ENCODE results near the gene JMJD8.
A peak's percentile ranks its signal among the peaks of the same experiment; 100 is the strongest.

The JMJD8 gene

GRCh38 chr16:684071-684794 is at the start of gene JMJD8:
Gene JMJD8 (minus strand): TSS chr16:684334. CDS start chr16:684319, 15 bp downstream.
- peak; percentile 83 for DNase-seq

- no peak for DNase-seq
Measured at GRCh38 chr16:733382-734207, 49.5 kb upstream of the JMJD8 start.

- DNase-seq = no peak
Measured at GRCh38 chr16:732936-733335, 48.8 kb upstream of the JMJD8 start.

DNA sequence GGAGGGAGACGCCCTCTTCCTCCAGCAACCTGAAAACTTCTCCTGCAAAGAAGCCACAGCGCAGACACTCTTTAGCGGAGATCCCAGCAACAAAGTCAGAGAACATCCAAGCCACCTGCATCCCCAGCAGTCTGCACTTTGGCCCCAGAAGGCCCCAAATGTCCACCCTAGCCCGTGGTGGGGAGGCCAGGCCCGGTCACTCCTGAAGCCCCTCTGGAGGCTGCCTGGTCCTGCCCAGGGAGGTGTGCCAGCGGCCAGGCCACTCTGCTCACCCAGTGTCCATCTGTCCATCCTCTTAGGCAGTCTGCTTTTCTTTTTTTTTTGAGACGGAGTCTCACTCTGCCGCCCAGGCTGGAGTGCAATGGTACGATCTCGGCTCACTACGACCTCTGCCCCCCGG is 48.2 kb upstream of the JMJD8 start:
- no peak for DNase-seq

DNA sequence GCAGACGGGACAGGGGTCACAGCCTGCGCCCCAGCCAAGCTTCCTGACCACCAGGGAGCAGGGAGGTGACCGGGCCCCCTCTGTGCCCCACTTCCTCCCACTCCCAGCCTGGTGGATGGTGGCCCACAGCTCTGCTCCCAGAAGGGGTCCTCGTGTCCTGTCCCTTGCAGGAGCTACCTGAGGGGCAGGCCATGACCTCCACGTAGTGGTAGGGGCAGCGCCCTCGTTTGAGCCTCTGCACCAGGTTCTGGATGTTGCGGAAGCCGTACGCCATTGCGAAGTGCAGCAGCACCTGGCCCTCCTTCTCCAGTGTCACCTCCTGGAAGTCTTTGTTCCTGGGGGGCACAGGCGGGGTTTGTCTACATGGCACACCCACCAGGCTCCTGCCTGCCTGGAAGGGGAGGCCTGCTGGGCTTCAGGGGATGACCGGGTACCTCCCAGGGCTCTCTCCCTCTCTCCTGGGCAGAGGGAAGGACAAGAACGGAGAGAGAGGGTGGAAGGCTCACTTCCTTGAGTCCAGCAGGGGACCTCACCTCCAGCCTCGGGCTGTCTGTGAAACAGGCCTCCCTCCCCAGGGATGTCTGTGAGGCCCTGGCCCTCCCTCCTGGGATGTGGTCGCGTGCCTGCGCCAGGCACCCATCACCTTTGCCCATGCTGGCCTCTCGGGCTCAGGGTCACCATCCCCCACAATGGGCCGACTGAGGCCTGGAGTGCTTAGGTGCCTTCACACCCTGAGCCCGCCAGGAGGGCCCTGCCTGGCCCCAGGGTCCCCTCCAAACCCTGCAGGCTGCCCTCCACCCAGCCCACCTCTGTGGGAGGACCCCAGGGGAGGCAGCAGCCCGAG is 46.8 kb upstream of the JMJD8 start:
- DNase-seq = no peak

- DNase-seq = no peak
Measured at GRCh38 chr16:729768-730665, 45.9 kb upstream of the JMJD8 start.

GRCh38 chr16:728890-729744 is 45.0 kb upstream of the JMJD8 start:
- no peak for DNase-seq

GRCh38 chr16:728131-728889 is 44.2 kb upstream of the JMJD8 start:
- DNase-seq = peak; percentile 59

GRCh38 chr16:727291-727977 is 43.3 kb upstream of the JMJD8 start:
- DNase-seq = no peak

- no peak for DNase-seq
Measured at GRCh38 chr16:726438-727290, 42.5 kb upstream of the JMJD8 start, which contains the start of the genes CCDC78 and HAGHL. Gene CCDC78 (minus strand): TSS chr16:726443. CDS start chr16:726367, 76 bp downstream. Gene HAGHL (plus strand): TSS chr16:727106. CDS start chr16:727510, 404 bp downstream.

GRCh38 chr16:726188-726437 is 42.0 kb upstream of the JMJD8 start:
- DNase-seq = no peak

DNA sequence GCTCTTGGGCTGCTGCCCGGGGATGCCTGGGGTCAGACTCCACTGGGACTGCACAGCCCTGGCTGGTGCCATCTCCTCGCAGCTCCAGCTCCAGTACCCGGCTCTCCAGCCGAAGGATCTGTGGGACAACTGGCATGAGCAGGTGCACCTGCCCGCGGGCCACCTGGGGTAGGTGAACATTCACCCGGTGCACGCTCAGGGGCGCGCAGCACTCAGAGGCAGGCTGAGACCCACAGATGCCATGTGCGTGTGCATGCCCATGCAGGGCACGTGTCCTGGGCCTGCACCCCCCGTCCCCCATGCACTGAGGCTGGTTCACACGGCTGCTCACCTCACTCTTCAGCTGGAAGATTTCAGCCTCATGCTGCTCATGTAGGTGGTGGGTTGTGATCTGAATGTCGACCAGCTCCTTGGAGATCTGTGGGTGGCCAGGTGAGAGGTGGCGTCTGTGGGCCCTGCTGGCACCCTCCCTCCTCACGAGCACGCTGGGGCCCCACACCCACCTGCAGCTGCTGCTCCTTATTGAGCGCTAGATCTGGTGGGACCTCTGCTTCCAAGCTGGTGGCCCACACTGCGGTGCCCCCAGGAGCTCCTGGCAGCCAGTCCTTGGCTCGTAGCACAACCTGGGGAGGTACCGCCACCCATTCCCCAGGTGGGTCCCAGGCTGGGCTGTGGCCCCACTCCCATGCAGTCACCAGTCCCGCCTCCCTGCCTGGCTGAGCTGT is 41.5 kb upstream of the JMJD8 start:
- DNase-seq = no peak

DNA sequence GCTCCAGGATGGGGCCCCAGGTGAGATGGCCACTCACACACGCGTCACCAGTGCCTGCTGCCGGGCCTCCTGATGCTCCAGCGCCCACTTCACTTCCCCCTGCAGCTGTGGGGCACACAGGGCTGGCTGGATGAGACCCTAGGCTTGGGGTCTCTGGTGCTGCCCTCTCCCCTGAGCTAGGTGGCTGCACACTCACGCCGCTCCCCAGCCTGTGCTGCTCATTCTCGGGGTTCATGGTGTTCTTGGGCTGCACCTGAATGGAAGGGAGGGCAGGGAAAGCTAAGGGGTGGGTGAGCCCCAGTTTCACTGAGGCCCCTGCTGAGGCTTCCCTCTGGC is 40.9 kb upstream of the JMJD8 start:
- DNase-seq = no peak

DNA sequence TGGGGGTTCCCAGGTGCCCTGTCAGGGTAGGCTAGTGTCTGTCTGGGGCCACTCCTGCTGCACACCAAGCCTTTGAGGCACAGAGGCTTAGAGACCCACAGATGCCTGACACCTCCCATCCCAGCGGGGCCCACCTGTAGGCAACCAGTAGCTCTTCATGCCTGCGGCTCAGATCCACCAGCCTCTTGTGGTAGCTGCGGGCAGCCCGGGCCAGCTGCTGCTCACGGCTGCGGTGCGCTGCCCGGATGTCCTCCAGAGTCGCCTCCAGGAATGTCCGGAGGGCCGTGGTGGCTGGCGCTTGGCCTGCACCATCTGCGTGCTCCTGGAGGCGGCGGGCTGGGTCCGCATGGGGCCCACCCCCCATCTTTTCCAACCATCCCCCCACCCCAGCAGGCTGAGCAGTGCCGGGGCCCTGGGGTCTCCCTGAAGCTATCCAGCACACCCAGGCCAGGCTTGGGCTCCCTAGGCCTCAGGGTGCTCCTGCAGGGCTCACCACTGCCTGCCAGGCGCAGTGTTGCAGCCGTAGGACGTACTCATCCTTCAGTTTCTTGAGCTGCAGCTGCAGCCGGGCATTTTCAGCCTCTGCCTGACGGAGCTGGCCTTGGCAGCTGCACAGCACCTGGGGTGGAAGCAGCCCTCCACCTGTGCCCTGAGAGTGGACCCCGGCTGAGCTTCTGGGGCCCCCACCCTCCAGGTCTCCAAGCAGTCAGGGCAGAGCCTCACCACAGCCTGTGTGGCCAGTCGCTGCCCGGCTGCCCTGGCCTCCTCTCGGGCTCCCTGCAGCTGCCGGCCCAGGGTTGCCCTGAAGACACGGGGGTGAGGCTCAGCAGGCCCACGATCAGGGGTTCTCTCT is 40.3 kb upstream of the JMJD8 start:
- no peak for DNase-seq

DNA sequence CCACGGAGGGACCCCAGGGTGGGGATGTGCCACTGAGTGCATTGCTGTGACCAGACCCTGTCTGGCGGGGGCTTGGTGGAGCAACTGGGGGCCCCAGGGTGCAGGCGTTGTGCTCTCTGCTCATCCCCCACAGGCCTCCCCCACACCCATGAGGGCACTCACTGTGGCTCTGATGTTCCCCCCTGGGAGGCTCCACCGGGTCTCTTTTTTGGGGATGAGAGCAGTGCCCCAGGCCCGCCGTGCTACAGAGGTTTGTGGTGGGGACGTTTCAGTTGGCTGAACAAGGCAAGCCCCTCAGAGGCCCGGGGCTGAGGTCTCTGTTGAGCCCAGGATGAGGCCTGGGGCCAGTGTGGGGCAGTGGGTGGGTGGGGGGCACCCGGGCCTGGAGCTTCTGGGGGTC is 39.6 kb upstream of the JMJD8 start:
- no peak for DNase-seq

DNA sequence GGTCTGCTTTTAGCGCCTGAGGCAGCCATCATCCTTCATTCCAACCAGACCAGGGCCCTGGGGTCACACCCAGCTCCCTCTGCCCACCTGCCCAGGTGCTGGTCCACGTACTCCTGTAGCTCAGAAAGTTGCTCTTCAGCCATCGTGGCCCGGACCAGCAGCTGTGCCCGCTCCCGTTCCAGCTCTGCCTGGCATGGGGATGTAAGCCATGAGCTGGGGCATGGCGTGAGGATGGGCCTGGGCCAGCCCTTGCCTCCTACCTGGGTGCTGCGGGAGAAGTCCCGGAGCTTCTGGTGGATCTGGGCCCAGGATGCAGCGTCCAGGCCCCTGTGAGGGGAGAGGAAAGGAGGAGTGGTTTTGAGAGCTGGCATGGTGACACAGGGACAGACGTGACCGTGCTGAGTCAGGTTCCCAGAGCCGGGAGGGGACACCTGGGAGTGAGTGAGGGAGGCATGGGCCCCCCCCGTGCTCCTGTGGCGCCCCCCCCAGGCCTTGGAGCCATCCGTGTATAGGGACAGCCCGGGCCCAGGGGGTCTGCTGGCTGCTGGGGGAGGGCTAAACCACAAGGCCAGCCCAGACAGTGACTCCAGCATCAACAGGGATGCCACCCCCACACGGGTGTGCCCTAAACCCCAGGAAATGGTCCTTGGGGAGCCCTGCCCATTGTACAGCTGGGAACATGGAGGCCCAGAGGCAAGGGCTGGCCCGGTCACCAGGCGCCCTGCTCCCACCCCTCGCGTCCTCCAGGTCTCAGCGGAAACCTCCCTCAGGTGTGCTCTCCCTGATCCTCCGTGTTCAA is 38.9 kb upstream of the JMJD8 start:
- no peak for DNase-seq

All from DMS 273 treated with DMSO at 0.1 percent for 48 hours (cell line).